AML-193 (cell line): ENCODE measurements around the gene ZNF19.

ENCODE experiments used
- DNase-seq, 2 experiments: peaks; one replicate each; lab custom pipeline; 2025; lab: John Stamatoyannopoulos, UW

Gene ZNF19

DNA sequence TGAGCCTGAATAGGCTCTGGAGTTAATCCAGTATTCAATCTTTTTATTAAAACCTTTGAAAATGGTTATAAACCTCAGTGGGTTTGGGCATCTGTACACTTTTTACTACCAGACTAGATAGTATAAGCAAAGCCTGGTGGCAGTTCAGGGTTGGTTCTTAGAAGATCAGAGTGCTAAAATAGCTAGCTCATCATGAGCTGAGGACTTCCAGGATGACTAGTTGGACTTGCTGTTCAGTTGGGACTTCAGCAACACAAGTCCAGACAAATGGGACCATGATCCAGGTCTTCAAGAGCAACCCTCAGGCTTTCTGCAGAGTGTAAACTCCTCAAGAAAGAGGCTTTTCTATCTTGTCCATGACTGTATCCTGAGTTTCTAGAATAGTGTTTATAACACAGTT, 1.2 kb upstream of the ZNF19 start:
- no peak for DNase-seq

DNA sequence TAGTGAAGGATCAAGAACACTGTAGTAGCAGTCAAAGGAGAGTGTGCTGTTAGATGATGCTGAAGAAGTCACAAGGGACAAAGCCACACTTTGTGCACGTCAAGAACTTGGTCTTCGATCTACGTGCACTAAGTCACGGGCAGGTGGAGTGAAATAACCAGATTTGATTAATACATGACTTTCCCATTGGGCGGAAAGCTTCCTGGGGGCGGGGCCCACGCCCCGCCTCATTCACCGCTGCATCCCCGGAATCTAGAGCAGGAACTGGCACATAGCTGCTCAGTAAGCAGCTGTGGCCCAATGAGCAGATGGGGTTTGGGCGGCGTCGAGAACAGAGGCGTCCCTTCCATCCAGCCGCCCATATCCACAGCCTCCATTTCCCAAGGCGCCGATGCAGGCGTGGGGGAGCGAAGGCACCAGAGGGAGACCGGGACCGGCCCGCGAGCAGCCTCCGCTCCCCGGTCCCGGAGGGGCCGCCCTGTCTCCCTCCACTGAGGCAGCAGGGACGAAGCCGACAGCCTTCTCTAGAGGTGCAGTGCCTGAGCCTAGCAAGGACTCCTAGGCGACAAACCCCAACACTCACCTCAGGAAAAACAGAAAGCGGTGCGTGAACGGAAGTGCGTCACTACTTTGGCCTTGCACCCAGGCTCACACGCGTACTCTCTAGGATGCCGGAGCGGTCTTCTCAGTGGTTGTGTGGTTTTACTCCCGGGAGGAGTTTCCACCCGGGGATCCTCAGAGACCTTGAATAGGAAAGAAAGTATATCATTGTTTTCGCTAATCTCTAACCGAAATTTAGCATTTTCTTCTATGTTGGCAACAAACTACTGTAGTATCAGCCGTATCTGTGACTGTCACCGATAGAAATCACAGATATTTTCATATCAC, 4.9 kb downstream of the ZNF19 start:
- DNase-seq = peak; percentile 70 to 78

DNA sequence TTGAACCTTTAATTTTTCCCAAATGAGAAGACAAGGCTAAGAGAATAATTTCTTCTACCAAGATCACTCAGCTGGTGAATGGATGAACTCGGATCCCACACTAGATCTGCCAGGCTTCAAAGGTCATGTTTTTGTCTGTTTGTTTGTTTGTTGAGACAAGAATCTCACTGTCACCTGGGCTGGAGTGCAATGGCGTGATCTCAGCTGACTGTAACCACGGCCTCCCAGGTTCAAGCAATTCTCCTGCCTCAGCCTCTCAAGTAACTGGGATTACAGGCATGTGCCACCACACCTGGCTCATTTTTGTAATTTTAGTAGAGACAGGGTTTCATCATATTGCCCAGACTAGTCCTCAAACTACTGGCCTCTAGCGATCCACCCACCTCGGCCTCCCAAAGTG, 6.6 kb downstream of the ZNF19 start:
- DNase-seq = no peak

DNA sequence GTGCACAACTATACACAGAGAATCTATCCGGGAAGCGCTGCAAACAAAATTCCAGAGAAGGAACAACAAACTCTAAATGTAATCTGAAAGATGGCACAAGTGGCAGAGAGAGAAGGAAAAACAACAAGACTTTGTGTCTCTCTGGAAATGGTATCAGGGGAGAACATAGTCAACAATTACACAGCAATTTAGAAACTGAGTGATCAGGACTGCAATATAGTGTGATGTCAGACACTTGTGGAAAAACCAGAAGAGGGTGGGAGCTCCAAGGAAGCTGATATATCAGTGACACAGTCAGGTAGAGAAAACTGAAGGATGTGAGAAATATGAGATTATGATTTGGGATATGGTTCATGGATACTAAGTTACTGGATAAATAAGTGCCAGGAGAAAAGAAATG, 8.2 kb downstream of the ZNF19 start:
- DNase-seq = no peak

DNA sequence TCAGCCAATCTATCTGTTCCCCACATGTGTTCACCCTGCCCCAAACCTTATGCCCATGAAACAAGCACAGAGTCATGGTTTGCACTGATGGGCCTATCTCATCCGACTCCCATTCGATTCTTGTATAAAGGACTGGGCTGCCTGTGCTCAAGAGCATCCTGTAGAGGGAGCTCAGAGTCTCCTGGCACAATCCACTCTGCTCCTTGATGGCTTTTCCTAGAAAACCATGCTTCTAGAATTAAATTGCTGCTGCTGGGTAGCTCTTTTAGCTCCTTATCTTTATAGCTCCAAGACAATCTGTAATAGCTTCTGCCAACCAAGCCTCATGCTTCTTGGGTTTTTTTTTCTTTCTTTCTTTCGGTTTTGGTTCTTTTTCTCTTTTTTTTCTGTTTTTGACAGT, 9.7 kb downstream of the ZNF19 start:
- DNase-seq = peak in 1 of 2 experiments; percentile 14

DNA sequence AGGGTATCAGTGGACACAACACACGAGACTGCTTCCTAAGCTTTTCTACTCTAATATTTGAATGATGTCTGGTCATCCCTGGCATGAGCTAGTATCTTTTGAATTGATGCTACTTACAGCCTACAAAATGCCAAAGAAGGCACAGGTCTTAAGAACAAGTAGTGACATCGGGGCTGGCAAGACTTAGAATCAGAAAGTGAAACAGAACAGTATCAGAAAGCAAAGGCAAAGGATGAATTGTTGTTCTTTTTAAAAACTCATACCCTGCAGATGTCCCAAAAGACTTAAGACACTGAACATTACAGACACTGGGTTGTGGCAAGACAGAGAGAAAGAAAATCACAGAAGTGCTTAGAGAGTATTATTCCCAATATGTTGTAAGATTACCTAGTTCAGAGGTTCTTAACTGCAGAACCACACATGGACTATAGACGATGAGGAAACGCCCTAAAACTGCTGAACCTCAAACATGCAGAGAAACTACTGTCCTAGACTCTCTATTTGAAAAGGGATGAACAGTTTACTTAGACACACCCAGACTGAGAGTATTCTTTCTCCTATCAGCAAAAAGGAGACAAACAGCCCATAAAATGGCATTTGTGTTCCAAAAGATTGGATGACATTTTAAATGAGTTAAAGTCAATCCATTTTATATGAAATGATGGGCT, 12.5 kb downstream of the ZNF19 start:
- no peak for DNase-seq

DNA sequence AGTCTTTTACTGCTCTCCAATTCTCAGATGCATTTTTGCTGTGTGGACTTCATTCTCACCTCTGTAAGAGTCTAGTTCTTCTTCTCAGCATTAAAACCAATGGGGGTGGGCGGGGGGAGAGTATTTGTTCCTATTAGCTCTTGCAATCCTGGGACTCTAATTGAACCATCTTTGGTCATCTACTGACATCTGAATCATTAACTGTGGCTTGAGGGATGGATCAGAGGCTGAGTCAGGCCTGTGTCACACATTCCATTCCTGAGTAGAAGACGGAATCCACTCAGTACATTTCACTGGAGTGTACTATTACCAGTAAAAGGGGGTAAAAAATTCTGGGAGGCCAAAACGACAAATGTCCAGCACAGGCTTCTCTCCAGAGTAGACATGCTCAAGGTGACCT, 14.3 kb downstream of the ZNF19 start:
- DNase-seq = no peak

DNA sequence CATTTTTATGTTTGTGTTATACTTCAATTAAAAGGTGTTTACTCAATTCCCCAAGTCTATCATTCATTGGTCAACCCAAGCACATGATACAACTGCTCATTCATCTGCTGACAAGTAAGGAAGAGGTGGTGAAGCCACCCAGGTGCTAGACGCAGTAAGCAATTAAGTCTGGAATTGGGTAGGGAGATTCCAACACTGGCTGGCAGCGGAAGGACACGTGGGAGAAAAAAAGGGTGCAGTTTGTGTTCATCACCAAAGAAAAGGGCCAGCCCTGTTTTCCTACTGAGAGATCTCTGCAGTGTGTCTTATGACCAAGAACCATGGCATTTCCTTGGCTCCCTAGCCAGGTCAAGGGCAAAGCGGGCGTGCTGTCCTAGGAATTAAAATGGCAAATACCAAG, 15.2 kb downstream of the ZNF19 start:
- DNase-seq = no peak

DNA sequence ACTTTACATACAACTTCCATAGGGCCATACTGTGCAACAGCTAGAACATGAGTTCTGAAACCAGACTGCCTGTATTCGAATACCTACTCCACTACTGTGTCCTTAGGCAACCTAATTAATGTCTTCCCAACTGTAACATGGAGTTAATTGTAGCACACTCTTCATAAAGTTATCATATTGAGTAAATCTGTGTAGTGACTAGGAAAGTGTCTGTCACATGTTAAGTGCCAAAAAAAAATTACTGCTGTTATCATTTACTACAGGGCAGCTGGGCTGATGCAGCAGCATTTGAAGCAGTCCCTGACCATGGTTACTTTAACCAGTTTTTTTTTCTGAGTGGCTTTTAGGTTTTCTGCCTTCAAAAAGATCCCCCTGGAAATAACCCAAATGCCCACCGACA, 16.2 kb downstream of the ZNF19 start:
- DNase-seq = no peak

DNA sequence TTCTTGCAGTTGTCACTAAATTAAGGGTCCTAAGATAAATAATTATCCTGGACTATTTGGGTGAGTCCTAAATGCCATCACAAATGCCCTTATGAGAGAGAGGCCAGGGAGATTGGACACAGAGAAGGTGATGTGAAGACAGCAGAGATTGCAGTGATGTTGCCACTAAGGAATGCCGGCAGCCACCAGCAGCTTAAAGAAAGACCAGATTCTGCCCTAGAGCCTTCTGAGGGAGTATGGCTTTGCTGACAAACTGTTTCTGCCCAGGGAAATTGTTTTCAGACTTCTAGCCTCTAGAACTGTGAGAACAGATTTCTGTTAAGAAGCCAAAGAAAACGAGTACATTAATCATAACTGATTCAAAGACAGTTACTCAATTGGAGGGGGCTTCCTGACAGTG, 17.1 kb downstream of the ZNF19 start:
- DNase-seq = no peak

DNA sequence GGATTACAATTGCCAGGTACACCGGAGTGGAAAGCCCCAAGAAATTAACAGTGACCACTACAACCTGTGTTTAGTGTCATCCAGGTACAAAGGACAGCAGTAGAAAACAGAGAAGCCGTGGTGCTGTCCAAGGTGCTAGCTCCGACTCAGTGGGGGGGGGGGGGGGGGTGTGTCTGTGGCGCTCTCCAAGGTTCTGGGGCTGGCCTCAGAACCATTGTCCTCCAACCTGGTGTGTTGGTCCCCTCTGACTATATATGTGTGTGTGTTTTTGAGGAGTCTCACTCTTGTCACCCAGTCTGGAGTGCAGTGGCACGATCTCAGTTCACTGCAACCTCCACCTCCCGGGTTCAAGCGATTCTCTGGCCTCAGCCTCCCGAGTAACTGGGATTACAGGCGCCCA, 21.3 kb downstream of the ZNF19 start:
- peak; percentile 31 for DNase-seq

DNA sequence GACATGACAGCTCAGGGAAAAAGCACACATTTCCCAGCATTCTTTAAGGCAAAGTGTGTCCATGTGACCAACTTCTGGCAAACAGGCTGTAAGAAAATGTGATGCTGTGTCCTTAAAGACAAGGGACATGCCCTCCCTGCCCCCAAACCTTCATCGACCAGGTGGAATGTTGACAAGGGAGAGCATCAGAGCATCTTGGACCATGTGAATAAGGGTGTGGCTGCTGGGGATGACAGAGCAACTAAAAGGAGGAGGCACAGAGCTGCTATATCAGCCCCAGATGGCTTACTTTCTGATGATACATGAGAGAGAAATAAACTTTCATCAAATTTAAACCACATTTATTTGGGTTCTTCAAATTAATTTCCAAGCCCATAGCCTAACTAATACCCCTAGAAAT, 24.9 kb downstream of the ZNF19 start:
- DNase-seq = no peak

DNA sequence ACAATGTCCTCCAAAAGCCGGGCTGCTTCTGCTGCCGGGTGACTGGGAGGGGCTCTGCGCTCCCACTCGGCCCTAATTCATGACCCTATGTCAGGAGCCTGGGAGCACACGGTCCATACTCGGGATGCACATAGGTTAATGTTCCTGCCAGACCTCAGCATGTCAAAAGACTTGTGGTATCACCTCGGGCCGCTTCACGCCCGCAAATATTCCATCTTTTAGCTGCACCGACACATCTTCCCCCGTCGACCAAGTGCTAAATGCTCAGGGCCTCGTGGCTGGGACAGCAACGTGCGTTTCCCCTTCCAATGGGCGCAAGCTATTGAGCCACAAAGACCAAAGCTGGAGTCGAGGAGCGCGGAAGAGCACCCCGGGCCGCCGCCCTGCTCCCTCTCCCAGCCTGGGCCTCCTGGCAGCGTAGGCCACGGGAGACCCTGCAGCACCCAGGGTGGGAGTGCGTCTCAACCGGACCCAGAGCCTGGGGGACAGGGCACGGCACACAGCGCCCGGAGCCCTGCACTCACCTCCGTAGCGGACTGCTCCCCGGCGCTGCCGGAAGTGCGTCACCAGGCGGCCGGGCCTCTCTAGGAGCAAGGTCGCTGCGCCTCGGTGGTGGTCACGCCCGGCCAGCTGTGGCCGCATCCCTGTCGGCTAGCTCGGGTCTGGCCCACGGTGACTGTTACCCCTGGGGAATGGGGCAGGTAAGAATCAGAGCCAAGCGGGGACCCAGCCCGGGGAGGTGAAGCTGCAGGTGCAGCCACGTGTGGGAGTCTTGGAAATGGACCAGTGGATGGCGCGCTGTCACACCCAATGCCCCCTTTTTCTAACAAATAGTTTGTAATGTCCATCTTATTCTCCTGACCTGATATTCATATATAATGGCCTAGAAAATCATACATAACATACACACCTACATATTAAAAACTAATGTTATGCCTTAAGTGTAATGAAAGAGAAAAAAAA, 27.2 kb downstream of the ZNF19 start, which contains the start of gene ZNF23:
ZNF23 (minus strand) TSS at position 562 of the 963 bp plus-strand sequence. CDS start 5,451 bp downstream, outside the sequence.
- DNase-seq = peak; percentile 47 to 53

DNA sequence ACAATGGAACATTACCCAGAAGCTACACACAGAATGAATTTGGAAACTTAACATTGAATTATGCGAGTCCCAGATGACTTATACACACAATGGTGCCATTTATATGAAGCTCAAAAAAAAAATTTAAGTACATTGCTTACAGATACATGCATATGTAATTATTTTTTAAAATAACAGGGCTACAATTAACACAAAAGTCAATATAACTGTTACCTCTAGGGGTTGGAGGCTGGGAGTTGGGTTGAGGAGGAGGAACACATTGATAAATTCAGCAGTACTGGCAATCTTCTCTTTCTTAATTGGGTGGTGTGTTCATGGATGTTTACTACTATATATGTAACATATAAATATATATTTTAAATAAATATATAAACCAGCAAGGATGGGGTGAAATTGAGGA, 28.2 kb downstream of the ZNF19 start:
- DNase-seq = peak in 1 of 2 experiments; percentile 7

DNA sequence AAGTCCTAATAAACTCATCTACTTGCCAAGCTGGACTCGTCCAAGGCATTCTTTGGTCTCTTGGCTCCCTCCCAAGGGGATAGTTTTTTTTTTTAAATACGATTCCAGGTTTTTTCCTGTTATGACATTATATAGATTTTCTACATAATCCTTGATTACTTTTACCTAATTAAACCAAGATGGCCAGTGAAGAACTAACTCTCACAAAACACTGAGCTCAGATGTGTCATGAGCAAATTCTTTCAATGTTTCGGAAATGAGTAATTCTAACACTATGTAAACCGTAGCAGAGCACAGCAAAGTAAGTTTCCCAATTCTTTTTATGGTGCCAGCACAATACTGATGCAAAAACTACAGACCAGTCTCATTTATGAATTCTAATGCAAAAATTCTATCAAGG, 28.9 kb downstream of the ZNF19 start:
- DNase-seq = no peak

DNA sequence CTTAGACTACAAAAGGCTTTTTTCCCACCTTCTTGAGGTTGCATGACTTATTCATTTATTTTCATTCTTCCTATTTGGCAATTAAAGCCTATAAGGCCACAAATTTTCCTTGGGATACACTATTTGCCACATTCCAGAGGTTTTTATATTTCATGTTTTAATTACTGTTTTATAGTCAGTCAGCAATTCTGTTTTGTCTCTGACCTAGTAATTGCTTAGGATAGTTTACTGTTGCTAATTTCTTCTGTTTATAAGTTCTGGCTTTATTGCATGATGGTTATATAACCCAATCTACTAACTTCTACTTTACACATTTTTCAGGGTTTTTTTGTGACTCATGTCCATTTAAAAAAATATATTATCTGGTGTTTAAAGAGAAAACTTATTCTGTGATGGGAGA, 29.6 kb downstream of the ZNF19 start:
- no peak for DNase-seq

DNA sequence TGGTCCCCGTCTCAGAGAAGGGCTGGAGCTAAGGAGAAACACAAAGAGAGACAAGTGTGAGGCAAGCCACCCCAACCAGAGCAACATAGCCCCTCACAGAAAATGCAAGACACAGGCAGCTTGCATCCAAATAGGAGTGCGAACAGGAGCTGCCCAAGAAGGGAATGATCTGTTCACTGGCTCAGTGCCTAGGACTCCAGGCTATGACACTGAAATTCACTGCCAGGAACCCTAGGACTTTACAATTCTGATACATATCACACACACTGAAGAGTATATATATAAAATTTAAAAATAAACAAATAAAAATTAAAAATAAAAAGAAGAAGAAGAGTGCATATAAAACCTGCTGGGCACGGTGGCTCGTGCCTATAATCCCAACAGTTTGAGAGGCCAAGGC, 32.3 kb downstream of the ZNF19 start:
- no peak for DNase-seq

DNA sequence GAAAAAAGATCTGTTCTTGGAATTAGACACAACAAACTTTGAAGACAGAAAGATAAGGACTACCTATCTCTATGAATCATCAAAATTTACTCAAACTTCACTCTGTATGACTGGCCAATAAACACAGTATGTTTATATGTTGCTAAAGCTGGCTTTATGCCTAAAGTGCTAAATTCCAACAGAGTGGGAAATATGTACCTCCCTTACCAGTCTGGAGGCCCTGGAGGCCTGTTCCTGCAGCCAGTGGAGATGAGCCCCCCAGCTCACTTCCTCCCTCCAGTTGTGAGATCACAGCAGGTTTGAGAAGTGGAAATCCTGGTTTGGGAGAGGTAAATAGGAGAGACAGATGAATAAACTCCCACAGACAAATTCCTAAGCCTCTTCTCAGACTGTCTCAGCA, 36.1 kb downstream of the ZNF19 start:
- no peak for DNase-seq

DNA sequence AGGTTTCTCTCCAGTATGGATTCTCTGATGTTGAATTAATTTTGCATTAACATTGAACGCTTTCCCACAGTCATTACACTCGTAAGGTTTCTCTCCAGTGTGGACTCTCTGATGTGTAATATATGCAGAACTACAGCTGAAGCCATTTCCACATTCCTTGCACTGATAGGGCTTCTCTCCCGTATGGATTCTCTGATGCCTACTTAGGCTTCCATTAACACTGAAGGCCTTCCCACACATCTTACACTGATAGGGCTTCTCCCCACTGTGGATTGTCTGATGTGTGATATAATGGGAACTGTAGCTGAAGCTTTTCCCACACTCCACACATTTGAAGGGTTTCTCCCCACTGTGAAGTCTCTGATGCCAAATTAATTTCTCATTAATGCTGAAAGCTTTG, 40.1 kb downstream of the ZNF19 start:
- no peak for DNase-seq

DNA sequence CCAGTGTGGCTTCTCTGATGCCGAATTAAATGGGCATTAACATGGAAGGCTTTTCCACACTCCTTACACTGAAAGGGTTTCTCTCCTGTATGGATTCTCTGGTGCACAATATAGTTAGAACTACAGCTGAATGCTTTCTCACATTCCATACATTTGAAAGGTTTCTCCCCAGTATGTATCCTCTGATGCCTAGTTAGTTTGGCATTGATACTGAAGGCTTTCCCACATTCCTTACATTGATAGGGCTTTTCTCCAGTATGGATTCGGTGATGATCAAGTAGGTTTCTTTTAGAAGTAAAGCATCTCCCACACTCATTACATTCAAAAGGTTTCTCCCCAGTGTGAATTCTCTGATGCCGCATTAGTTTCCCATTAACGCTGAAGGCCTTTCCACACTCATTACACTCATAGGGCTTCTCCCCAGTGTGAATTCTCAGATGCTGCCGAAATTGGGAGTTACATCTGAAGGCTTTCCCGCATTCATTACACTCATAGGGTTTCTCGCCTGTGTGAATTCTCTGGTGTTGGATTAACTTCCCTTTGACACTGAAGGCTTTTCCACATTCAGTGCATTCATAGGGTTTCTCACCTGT, 40.8 kb downstream of the ZNF19 start:
- no peak for DNase-seq

DNA sequence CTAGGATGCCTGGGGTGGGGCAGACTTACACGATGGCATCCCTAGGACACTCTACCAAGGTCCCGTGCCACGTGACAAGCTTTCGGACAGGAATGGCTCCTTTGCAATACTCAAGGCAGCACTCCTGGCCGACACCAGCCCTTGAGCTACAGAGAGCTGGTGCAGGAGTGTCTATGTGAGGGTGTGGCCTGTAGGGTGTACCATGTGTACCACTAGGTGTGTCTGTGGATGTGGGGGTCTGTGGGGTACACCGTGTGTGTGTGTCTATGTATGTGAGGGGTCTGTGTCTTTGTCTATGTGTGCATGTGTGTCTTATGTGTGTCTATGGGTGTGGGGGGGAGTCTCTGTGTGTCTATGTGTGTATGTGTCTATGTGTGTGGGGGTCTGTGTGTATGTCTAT, 45.4 kb downstream of the ZNF19 start:
- no peak for DNase-seq

DNA sequence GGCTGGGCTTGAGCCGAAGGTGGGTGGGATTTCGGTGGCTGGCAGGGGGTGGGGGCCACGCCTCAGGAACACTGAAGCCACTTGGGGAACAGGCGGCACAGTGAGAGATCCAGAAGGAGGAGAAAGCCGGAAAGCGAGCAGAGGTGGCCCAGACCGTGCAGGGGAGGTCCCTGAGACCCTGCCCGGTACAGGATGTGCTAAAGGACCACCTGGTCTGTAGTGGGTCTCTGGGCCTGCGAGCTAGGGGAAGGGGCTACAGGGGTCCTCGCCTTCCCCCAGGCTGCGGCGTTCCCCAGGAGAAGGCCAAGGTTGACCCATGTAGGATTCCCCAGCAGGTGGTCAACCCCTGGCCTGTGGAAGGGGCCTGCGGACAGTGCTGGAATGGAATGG, 47.1 kb downstream of the ZNF19 start, which contains the start of gene TLE7:
TLE7 (minus strand) TSS at position 4 of the 390 bp plus-strand sequence. CDS start 8,730 bp downstream, outside the sequence.
- DNase-seq = no peak
